ENCODE measurements around the gene LCNL1.
"Not testable (repeated sequence)": the region's sequence is repeated elsewhere in the genome, so short reads cannot be mapped to it uniquely, and the experiment has no call there.

The LCNL1 gene

DNA sequence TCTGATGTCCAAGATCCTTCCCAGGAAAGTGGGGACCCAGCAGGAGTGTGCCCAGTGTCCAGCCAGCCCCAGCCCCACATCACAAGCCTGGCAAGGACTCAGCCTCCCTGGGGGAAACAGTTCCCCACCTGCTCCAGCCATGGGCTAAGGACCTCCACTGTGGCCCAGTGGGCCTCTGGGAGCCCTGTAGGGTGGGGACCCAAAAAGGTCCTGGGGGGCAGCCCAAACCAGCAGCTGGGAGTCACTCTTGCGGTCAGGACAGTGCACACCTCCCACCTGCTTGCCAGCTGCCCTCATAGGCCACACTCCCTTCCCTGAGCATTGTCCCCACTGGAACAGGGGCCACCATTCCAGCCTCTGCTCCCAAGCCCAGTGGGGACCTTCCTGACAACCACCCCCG is 43.6 kb downstream of the LCNL1 start:
- no peak for DNase-seq (ENCODE audit: low read depth)

DNA sequence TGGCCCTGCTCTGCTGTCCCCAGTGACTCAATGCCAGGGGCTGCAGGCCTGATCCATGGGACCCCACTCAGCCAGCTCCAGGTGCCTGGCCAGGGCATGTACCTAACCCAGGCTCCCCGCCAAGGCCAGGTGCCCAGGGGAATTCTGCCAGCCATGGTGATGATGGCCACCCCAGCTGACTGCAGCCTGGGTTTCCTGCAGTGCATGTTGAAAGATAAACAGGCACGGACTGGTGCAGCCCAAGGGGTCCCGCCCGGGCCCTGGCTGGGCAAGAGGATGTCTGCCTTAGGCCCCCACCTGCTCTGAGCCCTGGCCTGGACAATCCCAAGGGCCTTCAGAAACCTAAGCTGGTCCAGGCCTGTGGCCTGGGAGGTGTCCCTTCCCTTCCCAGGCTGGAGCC is 44.0 kb downstream of the LCNL1 start:
- DNase-seq (ENCODE audit: low read depth) = no peak

DNA sequence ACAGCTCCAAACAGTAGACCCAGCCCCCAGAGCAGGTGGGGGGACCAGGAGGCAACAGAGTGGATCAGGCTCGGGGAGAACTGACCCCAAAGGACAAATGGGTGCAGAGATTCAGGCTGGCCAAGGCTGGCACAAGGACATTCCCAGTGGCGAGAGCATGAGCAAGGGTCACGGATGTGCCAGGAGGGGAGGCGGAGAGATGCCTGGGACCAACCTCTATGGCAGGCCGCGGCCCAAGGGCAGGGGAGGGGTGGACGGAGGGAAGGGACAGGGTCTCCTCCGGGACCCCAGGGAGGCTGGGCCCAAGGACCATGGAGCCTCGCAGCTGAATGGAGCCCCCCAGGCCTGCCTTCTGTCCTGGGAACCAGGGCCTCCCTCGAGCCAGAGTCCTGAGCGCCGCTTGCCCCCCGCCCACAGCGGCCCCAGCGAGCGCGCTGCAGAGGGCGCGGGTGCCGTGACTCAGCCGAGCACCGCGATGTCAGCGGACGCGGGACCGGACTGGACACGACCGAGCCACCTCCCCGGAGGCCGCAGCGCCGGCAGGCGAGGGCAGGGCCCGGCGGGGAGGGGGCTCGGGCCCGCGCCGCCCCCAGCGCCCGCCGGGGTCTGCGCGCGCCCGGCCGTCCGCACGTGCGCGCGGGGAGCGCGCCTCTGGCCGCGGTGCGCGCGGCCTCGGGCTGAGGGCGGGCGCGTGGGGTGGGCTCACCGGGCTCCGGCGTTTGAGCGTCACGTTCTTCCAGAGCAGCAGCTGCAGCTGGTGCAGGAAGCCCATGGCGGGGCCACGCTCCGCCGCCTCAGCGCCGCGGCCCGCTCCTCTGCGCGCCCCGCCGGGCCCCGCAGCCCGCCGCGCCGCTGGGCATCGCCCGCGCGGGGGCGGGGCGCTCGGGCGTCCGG is 44.8 kb downstream of the LCNL1 start, which contains the start of gene ABCA2:
TSS of gene ABCA2 (minus strand) at position 869 of the 894 bp plus-strand sequence. CDS start at position 772, 97 bp downstream.
- DNase-seq (ENCODE audit: low read depth) = peak; percentile 27

DNA sequence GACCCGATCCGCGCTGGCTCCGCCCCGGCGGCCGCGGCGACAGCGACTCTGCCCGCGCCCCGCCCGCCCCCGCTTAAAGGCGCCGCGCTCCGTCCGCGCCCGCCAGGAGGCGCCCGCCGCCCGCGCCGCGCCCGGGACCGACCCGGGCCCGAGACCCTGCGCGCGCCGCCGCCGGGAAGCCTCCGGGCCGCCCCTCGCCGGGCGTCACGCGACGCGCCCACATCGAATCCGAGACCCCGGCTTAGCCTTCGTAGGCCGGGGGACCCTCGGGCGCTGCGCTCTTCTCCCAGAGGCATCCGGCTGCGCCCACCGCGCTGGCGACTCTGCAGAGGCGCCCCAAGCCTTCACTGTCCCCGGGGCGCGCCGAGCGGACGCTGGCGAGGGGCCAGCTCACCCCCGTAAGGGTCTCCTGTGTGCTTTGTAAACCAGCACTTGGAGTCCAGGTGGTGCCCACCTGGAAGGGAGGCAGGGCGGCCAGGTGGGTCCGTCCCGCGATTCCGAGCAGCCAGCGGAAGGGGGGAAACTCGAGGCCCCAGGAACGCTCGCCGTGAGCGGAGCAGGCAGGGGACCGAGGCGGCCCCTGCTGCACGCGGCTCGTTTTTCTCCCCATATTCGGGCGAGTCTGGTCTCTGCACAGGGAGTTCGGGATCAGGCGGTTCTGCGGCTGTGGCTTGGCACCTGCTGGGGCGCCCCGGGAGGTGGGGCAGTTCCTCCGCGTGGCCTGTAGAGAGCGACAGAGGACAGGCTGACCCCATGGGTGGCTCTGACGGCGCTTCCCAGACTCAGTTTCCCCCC is 45.7 kb downstream of the LCNL1 start:
- DNase-seq (ENCODE audit: low read depth) = peak; percentile 35

DNA sequence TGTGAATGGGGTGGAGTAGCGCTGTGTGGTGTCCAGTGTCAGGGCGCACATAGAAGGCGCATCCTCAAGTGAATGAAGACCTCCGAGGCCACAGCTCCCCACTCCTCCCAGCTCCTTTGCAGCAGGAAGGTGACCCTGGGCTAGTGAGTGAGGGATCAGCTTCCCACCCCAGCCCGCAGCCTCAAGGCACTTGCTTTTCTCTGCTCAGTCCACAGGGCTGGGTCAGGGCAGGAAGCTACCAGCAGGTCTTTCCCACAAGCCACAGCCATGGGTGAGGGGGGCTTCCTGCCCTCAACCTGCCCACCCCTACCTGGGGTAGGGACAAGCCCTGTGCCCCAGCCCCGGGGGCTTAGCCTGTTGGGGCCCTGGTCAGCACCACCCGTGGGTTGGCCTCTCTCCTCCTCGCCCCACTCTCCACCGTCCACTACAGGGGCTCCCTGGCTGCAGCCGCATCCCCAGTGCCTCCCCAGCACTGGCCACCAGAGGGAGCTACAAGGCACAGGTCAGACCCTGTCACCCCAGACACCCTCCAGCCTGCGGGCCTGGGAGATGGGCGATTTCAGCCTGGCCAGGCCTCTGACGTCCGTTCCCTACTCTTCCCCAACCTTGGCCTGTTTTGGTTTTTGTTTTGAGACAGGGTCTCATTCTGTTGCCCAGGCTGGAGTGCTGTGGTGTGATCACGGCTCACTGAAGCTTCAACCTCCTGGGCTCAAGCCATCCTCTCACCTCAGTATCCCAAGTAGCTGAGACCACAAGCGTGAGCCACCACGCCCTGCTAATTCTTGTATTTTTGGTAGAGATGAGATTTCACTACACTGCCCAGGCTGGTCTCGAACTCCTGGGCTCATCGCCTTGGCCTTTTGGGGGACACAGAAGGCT is 46.5 kb downstream of the LCNL1 start:
- peak; percentile 42 for DNase-seq (ENCODE audit: low read depth)

DNA sequence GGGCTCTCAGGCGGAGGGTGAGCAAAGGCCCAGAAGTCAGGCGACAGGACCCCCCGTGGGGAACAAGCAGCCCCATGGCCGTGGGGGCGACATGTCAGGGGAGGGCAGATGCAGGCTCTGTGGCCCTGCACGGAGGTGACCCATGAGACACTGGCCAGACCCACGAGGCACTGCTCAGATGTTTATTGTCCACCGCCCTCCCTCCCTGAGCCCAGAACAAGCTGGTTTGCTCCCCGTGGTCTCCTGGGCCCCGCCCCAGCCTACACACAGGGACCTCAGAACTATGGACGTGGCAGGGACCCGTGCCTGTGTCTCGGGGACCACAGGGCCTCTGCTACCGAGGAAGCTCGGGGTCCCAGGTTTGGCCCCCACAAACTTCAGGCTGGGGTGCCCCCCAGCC is 47.2 kb downstream of the LCNL1 start:
- no peak for DNase-seq (ENCODE audit: low read depth)

DNA sequence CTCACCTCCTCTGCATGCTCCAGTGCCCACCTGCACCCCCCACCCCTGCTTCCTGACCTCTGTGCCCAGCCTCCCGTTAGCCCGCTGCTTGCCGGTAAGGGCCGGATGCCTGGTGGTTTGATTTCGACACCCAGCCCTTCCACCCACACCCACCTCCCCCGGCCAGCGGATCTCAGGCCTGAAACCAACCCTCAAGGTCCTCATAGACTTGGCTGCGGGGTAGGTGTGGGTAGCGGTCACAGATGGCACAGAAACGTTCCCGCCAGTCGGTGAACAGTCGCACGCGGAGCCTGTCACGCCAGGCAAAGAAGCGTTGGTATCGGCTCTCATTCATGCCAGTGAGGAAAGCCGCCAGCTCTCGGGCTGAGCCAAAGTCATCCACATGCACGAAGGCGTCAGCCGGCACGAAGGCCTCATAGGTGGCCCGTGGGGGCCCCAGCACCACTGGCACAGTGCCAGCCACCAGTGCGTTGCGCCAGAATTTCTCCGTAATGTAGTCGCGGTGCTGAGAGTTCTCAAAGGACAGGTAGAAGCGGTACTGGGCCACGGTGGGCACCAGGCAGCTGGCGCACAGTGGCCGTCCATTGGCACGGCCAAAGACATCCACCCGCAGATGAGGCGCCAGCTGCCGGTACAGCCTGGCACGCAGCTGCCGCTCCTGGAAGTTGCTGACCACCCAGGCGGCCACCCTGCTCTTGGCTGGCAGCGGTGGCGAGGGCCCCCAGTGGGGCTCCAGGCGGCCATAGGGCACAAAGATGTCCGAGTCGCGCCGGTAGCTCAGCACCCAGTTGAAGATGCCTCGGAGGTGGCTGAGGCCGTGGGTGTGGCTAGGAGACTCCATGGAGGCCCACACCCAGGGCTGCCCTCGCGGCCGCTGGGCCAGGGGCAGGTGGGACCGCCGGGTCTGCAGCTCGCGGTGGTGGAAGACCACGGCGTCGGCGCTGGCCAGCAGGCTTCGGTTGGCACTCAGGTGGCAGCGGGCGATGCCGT is 48.0 kb downstream of the LCNL1 start:
- no peak for DNase-seq (ENCODE audit: low read depth)

DNA sequence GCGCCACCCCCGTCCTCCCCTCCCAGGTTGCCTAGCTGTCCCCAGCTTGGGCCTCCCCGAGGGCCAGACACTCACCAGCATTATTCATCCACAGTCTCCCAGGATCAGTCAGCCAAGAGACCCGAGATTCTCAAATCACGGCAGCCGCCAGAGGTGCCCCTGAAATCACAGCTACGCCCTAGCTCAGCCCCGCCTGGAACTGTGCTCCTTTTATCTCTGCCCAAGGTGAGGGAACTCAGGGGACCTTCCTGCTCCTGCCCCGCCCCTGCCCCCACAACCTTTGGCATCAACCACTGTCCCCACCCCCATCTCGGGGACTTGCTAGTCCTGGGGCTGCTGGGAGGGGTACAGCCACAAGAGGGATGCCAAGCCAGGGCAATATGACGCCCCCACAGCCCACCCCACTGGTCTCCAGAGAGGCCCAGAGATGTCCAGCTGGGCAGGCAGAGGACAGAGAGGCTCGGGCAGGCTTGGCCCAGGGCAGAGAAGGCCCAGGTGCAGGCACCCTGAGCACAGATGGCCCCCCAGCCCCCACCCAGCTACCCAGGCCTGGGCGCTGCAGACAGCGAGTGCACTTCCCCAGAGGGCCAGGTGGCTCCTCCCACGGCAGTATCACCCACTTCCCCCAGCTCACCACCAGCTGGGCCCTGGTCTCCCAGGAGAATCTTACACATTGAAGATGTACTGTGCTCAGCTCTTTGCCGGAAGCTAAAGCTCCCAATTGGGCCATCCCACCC is 49.3 kb downstream of the LCNL1 start, which contains the start of gene FUT7:
TSS of gene FUT7 (minus strand) at position 185 of the 737 bp plus-strand sequence. CDS start at position 88, 97 bp downstream.
- DNase-seq (ENCODE audit: low read depth) = no peak

DNA sequence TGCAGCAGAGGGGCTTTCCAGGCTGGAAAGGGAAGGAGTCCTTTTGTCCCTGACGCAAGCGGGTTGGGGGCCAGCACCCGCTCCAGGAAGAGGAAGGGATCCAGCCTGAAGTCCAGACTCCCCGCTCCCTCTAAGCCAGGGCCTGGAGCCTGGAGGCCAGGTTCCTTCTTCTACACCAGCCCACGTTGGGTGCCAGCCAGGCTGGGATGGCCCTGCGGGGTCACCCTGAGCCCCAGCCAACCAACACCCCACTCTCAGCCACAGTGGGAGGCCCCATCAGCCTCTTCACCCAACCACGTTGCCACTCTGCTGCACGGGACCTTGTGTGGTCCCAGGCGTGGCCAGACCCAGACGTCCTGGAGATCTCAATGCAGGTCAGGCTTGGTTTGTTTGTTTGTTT is 50.1 kb downstream of the LCNL1 start:
- DNase-seq (ENCODE audit: low read depth) = no peak

DNA sequence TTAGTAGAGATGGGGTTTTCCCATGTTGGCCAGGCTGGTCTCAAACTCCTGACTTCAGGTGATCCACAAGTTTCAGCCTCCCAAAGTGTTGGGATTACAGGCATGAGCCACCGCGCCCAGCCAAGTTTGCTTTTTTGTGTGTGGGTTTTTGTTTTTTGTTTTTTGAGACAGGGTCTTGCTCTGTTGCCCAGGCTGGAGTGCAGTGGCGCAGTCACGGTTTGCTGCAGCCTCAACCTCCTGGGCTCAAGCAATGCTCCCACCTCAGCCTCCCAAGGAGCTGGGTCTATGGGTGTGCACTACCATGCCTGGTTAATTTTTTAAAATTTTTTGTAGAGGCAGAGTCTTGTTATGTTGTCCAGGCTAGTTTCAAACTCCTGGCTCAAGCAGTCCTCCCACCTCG is 50.7 kb downstream of the LCNL1 start:
- not testable (repeated sequence) for DNase-seq (ENCODE audit: low read depth)

DNA sequence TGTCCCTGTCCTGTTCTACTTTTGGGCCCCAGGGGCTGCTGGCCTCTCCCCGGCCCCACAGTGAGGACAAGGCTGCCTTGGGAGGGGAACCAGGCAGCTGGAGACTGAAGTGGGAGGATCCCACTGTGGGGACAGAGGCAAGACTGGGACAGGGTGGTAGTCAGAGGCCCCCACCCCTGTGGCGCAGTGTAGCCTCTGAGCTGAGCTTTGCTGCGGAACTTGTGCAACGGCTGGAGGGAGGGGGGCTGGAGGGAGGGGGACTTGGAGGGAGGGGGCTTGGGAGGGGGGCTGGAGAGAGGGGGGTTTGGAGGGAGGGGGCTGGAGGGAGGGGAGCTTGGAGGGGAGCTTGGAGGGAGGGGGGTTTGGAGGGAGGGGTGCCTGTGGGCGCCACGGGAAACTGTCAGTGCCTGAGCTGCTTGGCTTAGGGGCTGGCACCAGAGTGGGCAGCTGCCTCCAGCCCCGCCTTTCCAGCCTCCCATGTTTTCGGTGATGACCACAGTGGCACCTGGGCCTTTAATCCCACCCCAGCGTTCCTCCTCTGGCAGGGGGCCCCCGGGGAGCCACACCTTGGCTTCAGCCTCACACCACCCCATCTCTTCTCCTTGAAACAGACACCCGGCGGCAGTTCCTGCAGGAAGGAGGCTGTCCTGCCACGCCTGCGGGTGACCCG is 51.4 kb downstream of the LCNL1 start:
- no peak for DNase-seq (ENCODE audit: low read depth)

DNA sequence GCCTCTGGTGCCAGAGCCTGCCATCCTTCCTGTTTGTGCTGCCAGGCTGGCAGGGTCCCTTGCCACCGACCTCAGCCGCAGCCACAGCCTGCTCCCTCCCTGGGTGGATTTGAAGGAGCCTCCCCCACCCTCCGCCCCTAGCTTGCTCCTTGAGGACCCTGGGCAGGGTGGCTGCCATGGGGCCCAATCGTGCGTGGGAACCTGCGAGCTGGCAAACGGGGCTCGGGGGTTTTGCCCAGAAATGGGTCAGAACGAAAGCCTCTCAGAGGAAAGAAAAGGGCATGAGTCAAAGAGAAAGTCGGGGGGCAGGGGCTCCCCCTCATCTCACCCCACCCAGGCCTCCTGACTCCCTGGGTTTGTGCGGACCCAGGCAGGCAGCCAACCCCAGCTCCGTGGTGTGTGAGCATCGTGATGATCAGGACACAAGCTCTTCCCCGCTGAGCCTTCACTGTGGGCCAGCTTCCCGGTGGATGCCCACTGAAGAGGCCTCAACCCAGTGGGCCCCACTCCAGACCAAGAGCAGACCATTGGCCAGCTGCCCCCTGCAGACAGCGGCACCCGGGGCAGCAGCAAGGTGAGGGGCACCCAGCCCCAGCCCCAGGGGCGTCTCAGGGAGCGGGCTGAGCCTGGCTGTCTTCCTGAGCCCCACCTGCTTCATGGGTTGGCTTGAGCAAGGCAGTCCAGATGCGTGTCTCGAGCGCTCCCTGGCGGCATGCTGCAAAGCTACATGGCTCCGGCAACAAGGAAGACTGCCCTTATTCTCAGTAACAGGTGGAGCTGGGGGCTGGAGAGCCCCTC is 52.1 kb downstream of the LCNL1 start:
- peak; percentile 79 for DNase-seq (ENCODE audit: low read depth)

All from iris pigment epithelial cell (primary cell).